Omental fat pad (tissue), 4 donors: ENCODE measurements around the gene MPRIP. TPM values are rescaled to one million over a fixed set of nuclear protein-coding genes. Genes with fewer than 3 reads are reported as not detected.
"Not testable (repeated sequence)": the region's sequence is repeated elsewhere in the genome, so short reads cannot be mapped to it uniquely, and the experiment has no call there.

Experiments used
- ATAC-seq: fragments of 150-250 bp; one replicate; pipeline ENCODE4 v1.9.1; 2016; ENCODE audit warnings: mild to moderate bottlenecking, moderate library complexity; ENCODE audit not compliant: low FRiP score
- DNase-seq: peaks from one replicate; pipeline ENCODE4 v3.0.0-alpha.2; 2019; ENCODE audit warnings: low spot score
- CTCF ChIP-seq, 3 donors: fragments of 450-650 bp; IDR thresholded peaks; one replicate each; pipeline ENCODE4 v1.5.1; 2016 to 2017; ENCODE audit warnings: antibody characterized with exemption in 3 of 3, mild to moderate bottlenecking in 3 of 3, moderate library complexity in 2 of 3
- total RNA-seq, 4 donors: library from RNA; depleted of rRNA; stranded (reverse); fragments of >200 nt; gene quantifications; one replicate each; pipeline ENCODE4 v1.1.0, GENCODE V29; 2016

The MPRIP gene, protein sequence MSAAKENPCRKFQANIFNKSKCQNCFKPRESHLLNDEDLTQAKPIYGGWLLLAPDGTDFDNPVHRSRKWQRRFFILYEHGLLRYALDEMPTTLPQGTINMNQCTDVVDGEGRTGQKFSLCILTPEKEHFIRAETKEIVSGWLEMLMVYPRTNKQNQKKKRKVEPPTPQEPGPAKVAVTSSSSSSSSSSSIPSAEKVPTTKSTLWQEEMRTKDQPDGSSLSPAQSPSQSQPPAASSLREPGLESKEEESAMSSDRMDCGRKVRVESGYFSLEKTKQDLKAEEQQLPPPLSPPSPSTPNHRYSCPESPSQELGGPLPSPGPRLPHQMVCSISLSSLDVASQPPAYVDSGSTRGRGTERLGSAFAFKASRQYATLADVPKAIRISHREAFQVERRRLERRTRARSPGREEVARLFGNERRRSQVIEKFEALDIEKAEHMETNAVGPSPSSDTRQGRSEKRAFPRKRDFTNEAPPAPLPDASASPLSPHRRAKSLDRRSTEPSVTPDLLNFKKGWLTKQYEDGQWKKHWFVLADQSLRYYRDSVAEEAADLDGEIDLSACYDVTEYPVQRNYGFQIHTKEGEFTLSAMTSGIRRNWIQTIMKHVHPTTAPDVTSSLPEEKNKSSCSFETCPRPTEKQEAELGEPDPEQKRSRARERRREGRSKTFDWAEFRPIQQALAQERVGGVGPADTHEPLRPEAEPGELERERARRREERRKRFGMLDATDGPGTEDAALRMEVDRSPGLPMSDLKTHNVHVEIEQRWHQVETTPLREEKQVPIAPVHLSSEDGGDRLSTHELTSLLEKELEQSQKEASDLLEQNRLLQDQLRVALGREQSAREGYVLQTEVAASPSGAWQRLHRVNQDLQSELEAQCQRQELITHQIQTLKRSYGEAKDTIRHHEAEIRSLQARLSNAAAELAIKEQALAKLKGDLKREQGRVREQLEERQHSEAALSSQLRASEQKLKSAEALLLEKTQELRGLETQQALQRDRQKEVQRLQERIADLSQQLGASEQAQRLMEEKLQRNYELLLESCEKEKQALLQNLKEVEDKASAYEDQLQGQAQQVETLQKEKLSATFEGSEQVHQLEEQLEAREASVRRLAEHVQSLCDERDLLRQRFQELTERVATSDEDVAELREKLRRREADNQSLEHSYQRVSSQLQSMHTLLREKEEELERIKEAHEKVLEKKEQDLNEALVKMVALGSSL (N-terminal part only)
- 100 to 1,000 TPM in 3 of 4 donors, 10 to 100 TPM in 1; 68.6 to 196 (median 125) TPM for total RNA-seq

- no peak for TF ChIP-seq CTCF (IDR thresholded peaks at IDR 0.05)
- ATAC-seq = no peak
- no peak for DNase-seq
These were observed at the start of gene MPRIP for GRCh38 chr17:17042384-17042736. MPRIP (plus strand) TSS chr17:17042457; CDS start chr17:17042849, 392 bp downstream.

DNA sequence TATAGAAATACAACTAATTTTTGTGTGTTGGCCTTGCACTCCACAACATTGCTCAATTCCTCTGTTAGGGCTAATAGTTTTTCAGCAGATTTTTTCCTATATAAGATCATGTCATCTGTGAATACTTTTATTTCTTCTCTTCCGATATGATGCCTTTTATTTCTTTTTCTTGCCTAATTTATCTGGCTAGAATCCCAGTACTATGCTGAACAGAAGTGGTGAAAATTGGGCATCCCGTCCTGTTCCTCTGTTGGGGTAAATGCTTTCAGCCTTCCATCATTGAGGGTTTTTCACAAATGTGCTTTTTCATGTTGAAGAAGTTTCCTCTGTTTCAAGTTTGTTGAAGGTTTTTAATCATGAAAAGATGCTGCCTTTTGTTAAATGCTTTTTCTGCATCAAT lies 47.6 kb upstream of the MPRIP start:
- DNase-seq (no peak), ATAC-seq (no peak)
- TF ChIP-seq CTCF (IDR thresholded peaks at IDR 0.05) = no peak

DNA sequence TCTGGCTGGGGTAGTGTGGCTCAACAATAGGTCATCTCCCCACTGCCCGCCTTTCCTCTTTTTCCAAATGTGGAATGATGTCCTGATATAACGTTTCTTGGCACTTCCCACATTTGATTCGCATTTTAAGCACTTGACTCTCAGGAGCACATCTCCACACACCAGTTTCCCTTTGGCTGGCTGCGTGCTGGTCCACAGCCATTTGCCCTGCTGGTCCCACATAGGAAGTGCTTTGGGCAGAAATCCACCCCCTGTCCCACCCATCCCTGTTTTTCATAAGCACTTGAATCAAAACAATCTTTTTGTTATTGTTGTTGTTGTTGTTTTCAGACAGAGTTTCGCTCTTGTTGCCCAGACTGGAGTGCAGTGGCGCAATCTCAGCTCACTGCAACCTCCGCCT lies 46.3 kb upstream of the MPRIP start:
- no peak for DNase-seq
- ATAC-seq = no peak
- no peak for TF ChIP-seq CTCF (IDR thresholded peaks at IDR 0.05)

- not testable (repeated sequence) for DNase-seq, ATAC-seq
These were observed 45.5 kb upstream of the MPRIP start for GRCh38 chr17:16996726-16997125.

- no peak for TF ChIP-seq CTCF (IDR thresholded peaks at IDR 0.05)
- DNase-seq (no peak), ATAC-seq (no peak)
These were observed 44.5 kb upstream of the MPRIP start for GRCh38 chr17:16997514-16998429.

DNA sequence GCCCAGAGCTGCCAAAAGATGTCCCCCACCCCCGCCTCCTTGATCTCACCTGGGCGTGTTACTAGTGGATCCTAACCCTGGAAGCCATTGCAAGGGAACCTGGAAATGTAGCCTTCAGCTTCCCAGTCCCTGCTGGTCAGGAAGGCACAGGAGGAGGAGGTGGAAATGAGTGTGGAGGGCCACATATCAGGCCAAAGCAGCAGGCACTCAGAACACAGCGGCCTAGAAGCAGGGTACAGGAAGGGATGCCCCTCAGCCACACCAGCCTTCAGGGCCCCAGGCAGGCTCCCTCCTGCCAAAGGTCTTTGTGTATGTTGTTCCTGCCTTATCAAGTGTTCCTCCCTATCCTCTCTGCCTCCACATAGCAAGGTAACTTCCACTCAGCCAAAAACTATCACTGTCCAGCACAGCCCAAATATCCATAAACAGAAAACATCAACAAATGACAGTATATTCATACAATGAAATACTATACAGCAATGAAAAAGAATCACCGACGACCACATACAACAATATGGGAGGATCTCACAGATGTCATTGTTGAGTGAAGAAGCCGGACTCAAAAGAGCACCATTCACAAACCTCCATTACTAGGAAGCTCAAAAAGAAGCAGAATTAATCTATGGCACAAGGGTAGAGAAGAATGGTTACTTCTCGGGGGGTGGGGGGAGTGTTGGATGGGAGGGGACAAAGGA lies 42.2 kb upstream of the MPRIP start:
- DNase-seq = no peak
- TF ChIP-seq CTCF (IDR thresholded peaks at IDR 0.05) = no peak
- ATAC-seq = no peak
